GM06990 (cell line): ENCODE results near the gene MYO5B.

Experiments used
- DNase-seq: peaks from one replicate; pipeline ENCODE4 v3.0.0-alpha.2; 2011; ENCODE audit not compliant: insufficient read length; ENCODE audit errors: extremely low read depth
- H3K27me3 ChIP-seq: replicated peaks from 2 replicates; pipeline ENCODE4 v1.6.0; 2011; ENCODE audit warnings: low read length; ENCODE audit not compliant: control insufficient read depth, insufficient read depth
- H3K36me3 ChIP-seq: 2 replicates; pipeline ENCODE4 v1.5.1; 2011; ENCODE audit warnings: low read length; ENCODE audit not compliant: control insufficient read depth, insufficient read depth
- H3K4me3 ChIP-seq: replicated peaks from 2 replicates; pipeline ENCODE4 v1.5.1; 2011; ENCODE audit warnings: low read depth, mild to moderate bottlenecking, control low read depth, low read length
- CTCF ChIP-seq: IDR thresholded peaks from 2 replicates; pipeline ENCODE4 v1.5.1; 2011; ENCODE audit warnings: low read length, control low read depth, mild to moderate bottlenecking, inconsistent platforms; ENCODE audit not compliant: insufficient read depth, poor library complexity, severe bottlenecking

MYO5B gene

GRCh38 chr18:50138181-50139064 is 56.5 kb downstream of the MYO5B start:
- H3K4me3 ChIP-seq, result no peak overlapping the region
- no peak for TF ChIP-seq CTCF
- no peak for DNase-seq
- H3K27me3 ChIP-seq, result peaks cover 1% of the 10 kb centered on the region; the same call in 1 of the 2 replicates
- H3K36me3 ChIP-seq, result no peaks in the 10 kb centered on the region

GRCh38 chr18:50135903-50136302 is 59.0 kb downstream of the MYO5B start:
- H3K4me3 ChIP-seq, result no peak overlapping the region
- peaks cover under 1% of the 10 kb centered on the region; the same call in 1 of the 2 replicates for H3K27me3 ChIP-seq
- H3K36me3 ChIP-seq, result no peaks in the 10 kb centered on the region
- no peak for DNase-seq
- TF ChIP-seq CTCF, result no peak

GRCh38 chr18:50133526-50133925 is 61.4 kb downstream of the MYO5B start:
- H3K27me3 ChIP-seq, result no peaks in the 10 kb centered on the region; the same call in 1 of the 2 replicates
- H3K4me3 ChIP-seq, result no peak overlapping the region
- DNase-seq, result no peak
- no peaks in the 10 kb centered on the region for H3K36me3 ChIP-seq
- no peak for TF ChIP-seq CTCF

- TF ChIP-seq CTCF, result no peak
- H3K4me3 ChIP-seq, result no peak overlapping the region
- H3K27me3 ChIP-seq, result no peaks in the 10 kb centered on the region
- peak; percentile 29 for DNase-seq
- no peaks in the 10 kb centered on the region for H3K36me3 ChIP-seq
These were observed 63.4 kb downstream of the MYO5B start for GRCh38 chr18:50131591-50131990.

GRCh38 chr18:50128506-50129271 is 66.3 kb downstream of the MYO5B start:
- peak; percentile 15 for DNase-seq
- H3K4me3 ChIP-seq, result no peak overlapping the region
- TF ChIP-seq CTCF, result no peak
- H3K36me3 ChIP-seq, result no peaks in the 10 kb centered on the region
- no peaks in the 10 kb centered on the region for H3K27me3 ChIP-seq
